SK-N-SH (cell line): ENCODE data around the gene KRT222.

Experiments
- GABPA ChIP-seq: IDR thresholded peaks from 2 replicates; pipeline ENCODE4 v1.4.0; 2012; ENCODE audit warnings: low read depth, mild to moderate bottlenecking
- TF ChIP-seq, protein P1 (sequence below): fragments of 200-600 bp; sonication (generic); IDR thresholded peaks from 2 replicates; pipeline ENCODE4 v1.6.1; 2017; ENCODE audit warnings: antibody characterized with exemption, mild to moderate bottlenecking, moderate library complexity

DNA sequence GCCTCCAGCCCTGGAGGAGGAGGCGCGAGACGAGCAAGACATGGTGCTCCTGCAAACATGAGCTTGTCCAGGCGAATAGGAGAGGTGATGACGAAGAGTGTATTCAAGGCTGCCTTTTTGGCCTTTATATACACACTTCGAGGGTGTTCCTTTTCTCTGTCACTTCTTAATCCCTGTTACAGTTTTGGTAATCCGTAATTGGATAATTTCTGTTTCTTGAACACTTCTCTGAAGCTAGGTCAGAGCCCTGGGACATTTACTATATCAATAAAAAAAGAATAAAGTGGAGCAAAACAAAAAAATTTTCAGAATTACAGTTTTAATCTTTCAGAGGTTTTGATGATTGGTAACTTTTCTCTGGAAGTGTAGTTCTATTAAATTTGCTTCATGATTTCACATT is 38.7 kb upstream of the KRT222 start, which contains the start of gene KRT24:
- TF ChIP-seq, protein P1, sequence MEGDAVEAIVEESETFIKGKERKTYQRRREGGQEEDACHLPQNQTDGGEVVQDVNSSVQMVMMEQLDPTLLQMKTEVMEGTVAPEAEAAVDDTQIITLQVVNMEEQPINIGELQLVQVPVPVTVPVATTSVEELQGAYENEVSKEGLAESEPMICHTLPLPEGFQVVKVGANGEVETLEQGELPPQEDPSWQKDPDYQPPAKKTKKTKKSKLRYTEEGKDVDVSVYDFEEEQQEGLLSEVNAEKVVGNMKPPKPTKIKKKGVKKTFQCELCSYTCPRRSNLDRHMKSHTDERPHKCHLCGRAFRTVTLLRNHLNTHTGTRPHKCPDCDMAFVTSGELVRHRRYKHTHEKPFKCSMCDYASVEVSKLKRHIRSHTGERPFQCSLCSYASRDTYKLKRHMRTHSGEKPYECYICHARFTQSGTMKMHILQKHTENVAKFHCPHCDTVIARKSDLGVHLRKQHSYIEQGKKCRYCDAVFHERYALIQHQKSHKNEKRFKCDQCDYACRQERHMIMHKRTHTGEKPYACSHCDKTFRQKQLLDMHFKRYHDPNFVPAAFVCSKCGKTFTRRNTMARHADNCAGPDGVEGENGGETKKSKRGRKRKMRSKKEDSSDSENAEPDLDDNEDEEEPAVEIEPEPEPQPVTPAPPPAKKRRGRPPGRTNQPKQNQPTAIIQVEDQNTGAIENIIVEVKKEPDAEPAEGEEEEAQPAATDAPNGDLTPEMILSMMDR: no peak
- no peak for TF ChIP-seq GABPA
